Stomach (tissue), 9 donors: Measurements from ENCODE around the gene ANAPC7. TPM values are rescaled to one million over a fixed set of nuclear protein-coding genes. Genes with fewer than 3 reads are reported as not detected.
A peak's percentile ranks its signal among the peaks of the same experiment; 100 is the strongest.

Experiments
- DNase-seq, 2 donors: peaks; one replicate each; pipeline versions ENCODE4 v3.0.0 to v3.0.0-alpha.2; 2013 to 2019
- H3K27ac ChIP-seq, 5 donors: fragments of 200-600 bp in 4 of 5; sonication (generic) in 4 of 5; one replicate each; pipeline ENCODE4 v1.5.1; 2013 to 2019; ENCODE audit warnings: mild to moderate bottlenecking in 1 of 5, moderate library complexity in 1 of 5
- H3K27me3 ChIP-seq, 3 donors: fragments of 200-600 bp; sonication (generic); one replicate each; pipeline ENCODE4 v1.5.1; 2017 to 2019; ENCODE audit warnings: mixed run types in 1 of 3
- H3K36me3 ChIP-seq, 4 donors: fragments of 200-600 bp; sonication (generic); 1 replicate in 3 of 4; 2 replicates in 1 of 4; pipeline ENCODE4 v1.5.1; 2016 to 2019
- H3K4me1 ChIP-seq, 4 donors: fragments of 200-600 bp; sonication (generic); one replicate each; pipeline ENCODE4 v1.5.1; 2016 to 2019
- H3K4me3 ChIP-seq, 4 donors: fragments of 200-600 bp; sonication (generic) in 3 of 4; one replicate each; pipeline ENCODE4 v1.5.1; 2016 to 2019; ENCODE audit warnings: mild to moderate bottlenecking in 1 of 4
- H3K9me3 ChIP-seq, 4 donors: fragments of 200-600 bp; sonication (generic); one replicate each; pipeline ENCODE4 v1.5.1; 2016 to 2019
- EP300 ChIP-seq: sonication (generic); formaldehyde crosslinking; IDR thresholded peaks from one replicate; pipeline ENCODE4 v1.6.1; 2017; ENCODE audit warnings: antibody characterized with exemption
- POLR2A ChIP-seq, 4 donors: fragments of 450-650 bp; IDR thresholded peaks; one replicate each; pipeline ENCODE4 v1.6.1; 2016; ENCODE audit warnings: antibody characterized with exemption in 4 of 4, control low read depth in 2 of 4, mild to moderate bottlenecking in 1 of 4, moderate library complexity in 1 of 4
- POLR2AphosphoS5 ChIP-seq, 3 donors: sonication (generic); formaldehyde crosslinking; IDR thresholded peaks; one replicate each; pipeline ENCODE4 v1.6.1; 2016; ENCODE audit warnings: antibody characterized with exemption in 3 of 3
- WGBS, 5 donors: extraction: QIAGEN DNeasy Blood & Tissue Kit in 3 of 5; methylation state at CpG; one replicate each; pipeline versions ENCODE4 v1.1.5 to v1.1.7; 2013 to 2018; 5-methylcytosine and 5-hydroxymethylcytosine counted together
- intact Hi-C: fragments of 100-400 bp; cut with DNase I; formaldehyde crosslinking; loops from one replicate; pipeline ENCODE4 v1.15.1; 2023; ENCODE audit warnings: low total_unique reads
- polyA plus RNA-seq, 3 donors: library from polyadenylated mRNA; stranded (reverse); fragments of 200-250 nt; gene quantifications; one replicate each; pipeline ENCODE4 v1.2.3, GENCODE V29; 2013
- total RNA-seq, 5 donors: library from RNA; depleted of rRNA; stranded (reverse); fragments of >200 nt; gene quantifications; one replicate each; pipeline versions ENCODE4 v1.1.0 to v1.2.3, GENCODE V29; 2014 to 2016
- TF ChIP-seq, protein P1 (sequence below), 7 experiments: fragments of 450-650 bp in 4 of 7; fragments of 200-600 bp in 3 of 7; sonication (generic) in 3 of 7; IDR thresholded peaks; one replicate each; pipeline ENCODE4 v1.5.1; 2016 to 2019; ENCODE audit warnings: antibody characterized with exemption in 7 of 7, control low read depth in 2 of 7, mild to moderate bottlenecking in 1 of 7
- donor health status: healthy with polysubstance abuse.
- donor health status: Bipolar disorder and iron deficiency.
- donor health status: healthy.

ANAPC7 gene
- total and polyA plus RNA-seq, 8 donors, result 13.0 to 88.7 (median 45.0) TPM

DNA sequence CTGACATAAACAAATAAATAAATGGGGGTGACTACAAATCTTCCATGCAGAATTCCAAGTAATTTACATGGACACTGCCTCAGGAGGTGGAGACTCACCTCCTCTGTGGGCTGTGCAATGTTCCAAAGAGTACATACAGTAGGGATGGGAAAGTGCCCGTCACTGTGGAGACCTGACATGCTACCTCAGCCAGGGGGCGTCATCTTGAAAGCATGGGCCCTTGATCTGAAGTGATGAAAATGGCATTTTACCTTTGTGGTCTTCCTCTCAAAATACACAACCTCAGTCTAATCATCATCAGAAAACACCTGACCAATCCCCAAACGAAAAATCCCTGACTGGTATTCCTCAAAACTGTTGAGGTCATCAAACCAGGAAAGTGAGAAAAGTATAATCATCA is 48.4 kb downstream of the ANAPC7 start:
- H3K9me3 ChIP-seq, result no peaks in the 10 kb centered on the region
- TF ChIP-seq POLR2AphosphoS5 (IDR thresholded peaks at IDR 0.05) (no peak), POLR2A (IDR thresholded peaks at IDR 0.05) (no peak)
- TF ChIP-seq, protein P1, sequence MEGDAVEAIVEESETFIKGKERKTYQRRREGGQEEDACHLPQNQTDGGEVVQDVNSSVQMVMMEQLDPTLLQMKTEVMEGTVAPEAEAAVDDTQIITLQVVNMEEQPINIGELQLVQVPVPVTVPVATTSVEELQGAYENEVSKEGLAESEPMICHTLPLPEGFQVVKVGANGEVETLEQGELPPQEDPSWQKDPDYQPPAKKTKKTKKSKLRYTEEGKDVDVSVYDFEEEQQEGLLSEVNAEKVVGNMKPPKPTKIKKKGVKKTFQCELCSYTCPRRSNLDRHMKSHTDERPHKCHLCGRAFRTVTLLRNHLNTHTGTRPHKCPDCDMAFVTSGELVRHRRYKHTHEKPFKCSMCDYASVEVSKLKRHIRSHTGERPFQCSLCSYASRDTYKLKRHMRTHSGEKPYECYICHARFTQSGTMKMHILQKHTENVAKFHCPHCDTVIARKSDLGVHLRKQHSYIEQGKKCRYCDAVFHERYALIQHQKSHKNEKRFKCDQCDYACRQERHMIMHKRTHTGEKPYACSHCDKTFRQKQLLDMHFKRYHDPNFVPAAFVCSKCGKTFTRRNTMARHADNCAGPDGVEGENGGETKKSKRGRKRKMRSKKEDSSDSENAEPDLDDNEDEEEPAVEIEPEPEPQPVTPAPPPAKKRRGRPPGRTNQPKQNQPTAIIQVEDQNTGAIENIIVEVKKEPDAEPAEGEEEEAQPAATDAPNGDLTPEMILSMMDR (IDR thresholded peaks at IDR 0.05), result peak in 2 of 7 experiments; percentile 15 to 21
- peaks cover 0 to 15% (median 5%) of the 10 kb centered on the region in 4 donors for H3K4me1 ChIP-seq
- no peak overlapping the region for H3K4me3 ChIP-seq
- intact Hi-C loops, result no loop called here
- no peaks in the 10 kb centered on the region for H3K27me3 ChIP-seq
- DNase-seq, result no peak
- H3K36me3 ChIP-seq, result peaks cover 5 to 17% (median 13%) of the 10 kb centered on the region in 4 donors
- 11 to 25% (median 18%) methylated on average over 3 of the region's 3 CpGs for WGBS, 5 donors
- H3K27ac ChIP-seq, result no peak overlapping the region

GRCh38 chr12:110354172-110354780 is 49.2 kb downstream of the ANAPC7 start:
- H3K4me1 ChIP-seq, result peaks cover 0 to 15% (median 5%) of the 10 kb centered on the region in 4 donors
- H3K36me3 ChIP-seq, result peaks cover 5 to 25% (median 21%) of the 10 kb centered on the region in 4 donors
- H3K9me3 ChIP-seq, result no peaks in the 10 kb centered on the region
- no peak overlapping the region for H3K27ac ChIP-seq
- TF ChIP-seq POLR2A (IDR thresholded peaks at IDR 0.05) (no peak), EP300 (no peak), POLR2AphosphoS5 (IDR thresholded peaks at IDR 0.05) (no peak)
- TF ChIP-seq, protein P1 (IDR thresholded peaks at IDR 0.05), result no peak
- intact Hi-C loops, result no loop called here
- H3K27me3 ChIP-seq, result no peaks in the 10 kb centered on the region
- no peak for DNase-seq
- WGBS, 5 donors, result 31 to 40% (median 39%) methylated on average over 7 of the region's 7 CpGs
- no peak overlapping the region for H3K4me3 ChIP-seq

- TF ChIP-seq POLR2AphosphoS5 (IDR thresholded peaks at IDR 0.05) (no peak), POLR2A (IDR thresholded peaks at IDR 0.05) (no peak), EP300 (no peak)
- TF ChIP-seq, protein P1 (IDR thresholded peaks at IDR 0.05), result no peak
- intact Hi-C loops, result no loop called here
- Histone ChIP-seq H3K9me3 (no peaks in the 10 kb centered on the region), H3K27ac (no peak overlapping the region), H3K27me3 (no peaks in the 10 kb centered on the region), H3K4me1 (peaks cover 0 to 15% (median 5%) of the 10 kb centered on the region in 4 donors), H3K36me3 (peaks cover 14 to 34% (median 29%) of the 10 kb centered on the region in 4 donors), H3K4me3 (no peak overlapping the region)
- DNase-seq, result no peak
- WGBS, 5 donors, result 47 to 71% (median 52%) methylated on average over 13 of the region's 13 CpGs
Measured at GRCh38 chr12:110353211-110353965, 50.1 kb downstream of the ANAPC7 start.

- H3K36me3 ChIP-seq, result peaks cover 23 to 44% (median 39%) of the 10 kb centered on the region in 4 donors
- 67 to 78% (median 73%) methylated on average over 3 of the region's 3 CpGs for WGBS, 5 donors
- TF ChIP-seq POLR2AphosphoS5 (IDR thresholded peaks at IDR 0.05) (no peak), EP300 (no peak), POLR2A (IDR thresholded peaks at IDR 0.05) (no peak)
- TF ChIP-seq, protein P1 (IDR thresholded peaks at IDR 0.05), result no peak
- DNase-seq, result no peak
- H3K4me3 ChIP-seq, result no peak overlapping the region
- no peaks in the 10 kb centered on the region for H3K27me3 ChIP-seq
- H3K27ac ChIP-seq, result no peak overlapping the region
- intact Hi-C loops, result no loop called here
- H3K9me3 ChIP-seq, result no peaks in the 10 kb centered on the region
- H3K4me1 ChIP-seq, result peaks cover 0 to 15% (median 5%) of the 10 kb centered on the region in 4 donors
Measured at GRCh38 chr12:110352401-110352800, 51.1 kb downstream of the ANAPC7 start.
